Hepatocyte (in vitro differentiated cells): ENCODE data around the gene ANO3. TPM values are rescaled to one million over a fixed set of nuclear protein-coding genes. Genes with fewer than 3 reads are reported as not detected.

ENCODE experiments used
- DNase-seq: peaks from one replicate; pipeline ENCODE4 v3.0.0-alpha.2; 2016; ENCODE audit warnings: low spot score
- H2AFZ ChIP-seq: fragments of 200-600 bp; sonication (generic); 2 replicates; pipeline ENCODE4 v1.6.0; 2016; ENCODE audit warnings: antibody characterized with exemption, mild to moderate bottlenecking
- H3K27ac ChIP-seq: fragments of 200-600 bp; sonication (generic); 2 replicates; pipeline ENCODE4 v1.5.1; 2016; ENCODE audit warnings: mild to moderate bottlenecking
- H3K27me3 ChIP-seq: fragments of 200-600 bp; sonication (generic); 2 replicates; pipeline ENCODE4 v1.6.1; 2016
- H3K36me3 ChIP-seq: fragments of 200-600 bp; sonication (generic); replicated peaks from 2 replicates; pipeline ENCODE4 v1.5.1; 2016; ENCODE audit warnings: low read depth; ENCODE audit not compliant: insufficient read depth
- H3K4me1 ChIP-seq: fragments of 200-600 bp; sonication (generic); 2 replicates; pipeline ENCODE4 v1.5.1; 2016; ENCODE audit warnings: mild to moderate bottlenecking, moderate library complexity; ENCODE audit not compliant: insufficient read depth
- H3K4me2 ChIP-seq: fragments of 200-600 bp; sonication (generic); 2 replicates; pipeline ENCODE4 v1.6.0; 2016
- H3K4me3 ChIP-seq: fragments of 200-600 bp; sonication (generic); 2 replicates; pipeline ENCODE4 v1.5.1; 2016; ENCODE audit warnings: mild to moderate bottlenecking
- H3K79me2 ChIP-seq: fragments of 200-600 bp; sonication (generic); 2 replicates; pipeline ENCODE4 v1.6.0; 2017; ENCODE audit warnings: mild to moderate bottlenecking
- H3K9me2 ChIP-seq: fragments of 200-600 bp; sonication (generic); replicated peaks from 2 replicates; pipeline ENCODE4 v1.6.0; 2017; ENCODE audit warnings: mild to moderate bottlenecking; ENCODE audit not compliant: insufficient read depth
- H3K9me3 ChIP-seq: fragments of 200-600 bp; sonication (generic); 2 replicates; pipeline ENCODE4 v1.5.1; 2016; ENCODE audit warnings: low read depth, mild to moderate bottlenecking
- H4K20me1 ChIP-seq: fragments of 200-600 bp; sonication (generic); 2 replicates; pipeline ENCODE4 v1.6.0; 2016; ENCODE audit warnings: mild to moderate bottlenecking; ENCODE audit not compliant: insufficient read depth, poor library complexity, severe bottlenecking
- EZH2 ChIP-seq: fragments of 200-600 bp; sonication (generic); IDR thresholded peaks from 2 replicates; pipeline ENCODE4 v1.6.1; 2016; ENCODE audit warnings: antibody characterized with exemption, mild to moderate bottlenecking, borderline replicate concordance
- EZH2phosphoT487 ChIP-seq: fragments of 200-600 bp; sonication (generic); IDR thresholded peaks from one replicate; pipeline ENCODE4 v1.6.1; 2018; ENCODE audit warnings: antibody characterized with exemption, mild to moderate bottlenecking, low read depth, moderate library complexity; ENCODE audit not compliant: unreplicated experiment, severe bottlenecking
- WGBS: methylation state at CpG from one replicate; pipeline ENCODE4 v1.1.6; 2016; ENCODE audit warnings: low lambda C conversion rate; ENCODE audit errors: missing lambda C conversion rate; 5-methylcytosine and 5-hydroxymethylcytosine counted together
- polyA plus RNA-seq: library from polyadenylated mRNA; unstranded; fragments of >200 nt; fragmentation: Nextera tagmentation; extraction: Ambion mirVana; gene quantifications from 2 replicates; pipeline ENCODE4 v1.2.1, GENCODE V29; 2016
- total RNA-seq: library from RNA; depleted of rRNA; stranded (reverse); fragments of >200 nt; gene quantifications from 2 replicates; pipeline ENCODE4 v1.2.3, GENCODE V29; 2014
- TF ChIP-seq, protein P1 (sequence below): fragments of 200-600 bp; sonication (generic); IDR thresholded peaks from 2 replicates; pipeline ENCODE4 v1.5.1; 2016; ENCODE audit warnings: antibody characterized with exemption, mild to moderate bottlenecking; ENCODE audit not compliant: poor library complexity

ANO3 gene
- total and polyA plus RNA-seq, 2 experiments from 2014 or later = 0.17 TPM; not detected in 1

DNA sequence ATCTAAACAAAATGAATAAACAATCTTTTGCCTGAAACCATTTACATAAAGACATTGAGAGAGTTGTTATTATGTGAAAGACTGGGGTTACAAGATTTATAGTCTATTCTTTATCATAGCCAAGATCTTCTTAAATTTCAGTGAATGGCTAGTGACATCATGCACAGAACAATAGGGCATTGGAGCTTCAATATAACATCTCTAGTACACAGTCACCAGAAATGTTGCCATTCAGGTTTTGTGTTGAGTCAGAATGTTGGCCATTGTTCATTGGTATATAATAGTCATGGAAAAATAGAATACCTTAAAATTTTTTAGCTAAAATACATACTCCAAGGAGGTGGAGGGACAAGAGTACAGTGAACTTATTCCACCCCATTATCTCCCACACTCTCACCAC is 345.6 kb downstream of the ANO3 start:
- Histone ChIP-seq H2AFZ (no peak overlapping the region), H3K4me3 (no peak overlapping the region), H3K79me2 (no peaks in the 10 kb centered on the region), H3K36me3 (no peaks in the 10 kb centered on the region), H3K9me3 (no peaks in the 10 kb centered on the region), H3K4me1 (no peaks in the 10 kb centered on the region), H4K20me1 (no peaks in the 10 kb centered on the region), H3K4me2 (no peak overlapping the region), H3K9me2 (no peaks in the 10 kb centered on the region), H3K27ac (no peak overlapping the region), H3K27me3 (no peaks in the 10 kb centered on the region)
- TF ChIP-seq, protein P1, sequence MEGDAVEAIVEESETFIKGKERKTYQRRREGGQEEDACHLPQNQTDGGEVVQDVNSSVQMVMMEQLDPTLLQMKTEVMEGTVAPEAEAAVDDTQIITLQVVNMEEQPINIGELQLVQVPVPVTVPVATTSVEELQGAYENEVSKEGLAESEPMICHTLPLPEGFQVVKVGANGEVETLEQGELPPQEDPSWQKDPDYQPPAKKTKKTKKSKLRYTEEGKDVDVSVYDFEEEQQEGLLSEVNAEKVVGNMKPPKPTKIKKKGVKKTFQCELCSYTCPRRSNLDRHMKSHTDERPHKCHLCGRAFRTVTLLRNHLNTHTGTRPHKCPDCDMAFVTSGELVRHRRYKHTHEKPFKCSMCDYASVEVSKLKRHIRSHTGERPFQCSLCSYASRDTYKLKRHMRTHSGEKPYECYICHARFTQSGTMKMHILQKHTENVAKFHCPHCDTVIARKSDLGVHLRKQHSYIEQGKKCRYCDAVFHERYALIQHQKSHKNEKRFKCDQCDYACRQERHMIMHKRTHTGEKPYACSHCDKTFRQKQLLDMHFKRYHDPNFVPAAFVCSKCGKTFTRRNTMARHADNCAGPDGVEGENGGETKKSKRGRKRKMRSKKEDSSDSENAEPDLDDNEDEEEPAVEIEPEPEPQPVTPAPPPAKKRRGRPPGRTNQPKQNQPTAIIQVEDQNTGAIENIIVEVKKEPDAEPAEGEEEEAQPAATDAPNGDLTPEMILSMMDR = no peak
- TF ChIP-seq EZH2phosphoT487 = no peak
- no peak for TF ChIP-seq EZH2
- DNase-seq = no peak

DNA sequence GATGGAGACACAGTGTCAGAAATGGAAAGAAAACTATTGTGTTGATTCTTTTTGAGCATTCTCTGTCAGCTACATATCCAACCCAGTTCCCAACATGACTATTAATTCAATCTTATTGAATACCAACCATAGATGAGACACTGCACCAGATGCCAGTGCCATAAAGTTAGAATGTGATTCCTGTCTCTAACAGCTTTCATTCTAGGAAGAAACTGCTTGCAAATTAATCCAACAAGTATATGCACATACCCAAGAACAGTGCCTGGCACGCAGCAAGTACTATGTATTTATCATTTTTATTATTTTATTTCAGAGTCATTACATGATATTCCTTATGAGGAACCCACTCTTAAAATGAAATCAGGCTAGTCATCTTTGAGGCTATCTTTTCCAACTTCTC is 355.4 kb downstream of the ANO3 start:
- 90% methylated on average over 1 of the region's 1 CpG for WGBS
- Histone ChIP-seq H3K36me3 (no peaks in the 10 kb centered on the region), H3K9me3 (no peaks in the 10 kb centered on the region), H3K9me2 (no peaks in the 10 kb centered on the region), H3K4me1 (no peaks in the 10 kb centered on the region), H3K79me2 (no peaks in the 10 kb centered on the region), H3K4me3 (no peak overlapping the region), H3K27me3 (no peaks in the 10 kb centered on the region), H3K4me2 (no peak overlapping the region), H4K20me1 (no peaks in the 10 kb centered on the region), H3K27ac (no peak overlapping the region), H2AFZ (no peak overlapping the region)
- TF ChIP-seq EZH2phosphoT487 = no peak
- TF ChIP-seq, protein P1 = no peak
- TF ChIP-seq EZH2 = no peak
- no peak for DNase-seq

DNA sequence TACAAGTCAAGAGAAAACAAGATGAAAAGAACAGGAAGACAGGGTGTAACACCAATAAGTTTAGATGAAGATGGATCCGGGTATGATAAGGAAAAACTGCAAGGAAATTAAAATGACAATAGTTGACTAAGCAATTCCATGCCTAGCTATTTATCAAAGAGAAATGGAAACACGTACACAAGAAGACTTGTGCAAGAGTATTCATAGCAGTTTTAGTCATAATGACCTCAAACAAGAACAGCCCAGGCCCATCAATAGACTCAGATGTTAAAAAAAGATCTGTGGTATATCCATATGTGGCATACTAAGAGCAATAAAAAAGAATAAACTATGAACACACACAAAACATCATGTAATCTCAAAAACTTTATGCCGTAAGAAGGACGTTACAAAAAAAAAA is 356.8 kb downstream of the ANO3 start:
- no peak for DNase-seq
- no peak for TF ChIP-seq EZH2
- no peak for TF ChIP-seq EZH2phosphoT487
- TF ChIP-seq, protein P1 = no peak
- Histone ChIP-seq H3K79me2 (no peaks in the 10 kb centered on the region), H3K27ac (no peak overlapping the region), H3K9me2 (no peaks in the 10 kb centered on the region), H4K20me1 (no peaks in the 10 kb centered on the region), H2AFZ (no peak overlapping the region), H3K36me3 (no peaks in the 10 kb centered on the region), H3K4me3 (no peak overlapping the region), H3K27me3 (no peaks in the 10 kb centered on the region), H3K9me3 (no peaks in the 10 kb centered on the region), H3K4me2 (no peak overlapping the region), H3K4me1 (no peaks in the 10 kb centered on the region)
- WGBS = 89% methylated on average over 4 of the region's 4 CpGs

DNA sequence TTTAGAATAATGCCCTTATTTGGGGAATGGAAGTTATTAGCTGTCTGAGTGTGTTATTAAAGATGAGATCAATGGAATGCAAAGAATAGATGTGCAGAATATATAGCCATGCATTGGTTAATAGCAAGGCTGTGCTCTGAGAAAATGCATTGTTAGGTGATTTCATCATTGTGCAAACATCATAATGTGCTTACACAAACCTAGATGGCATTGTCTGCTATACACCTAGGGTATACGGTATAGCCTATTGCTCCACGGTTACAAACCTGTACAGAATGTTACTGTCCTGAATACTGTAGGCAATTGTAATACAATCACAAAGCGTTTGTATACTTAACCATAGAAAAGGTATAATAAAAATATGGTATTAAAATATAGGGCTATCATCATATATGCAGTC is 364.4 kb downstream of the ANO3 start:
- Histone ChIP-seq H3K79me2 (no peaks in the 10 kb centered on the region), H3K4me1 (no peaks in the 10 kb centered on the region), H3K9me3 (no peaks in the 10 kb centered on the region), H3K4me2 (no peak overlapping the region), H3K27ac (no peak overlapping the region), H2AFZ (no peak overlapping the region), H3K27me3 (no peaks in the 10 kb centered on the region), H3K9me2 (no peaks in the 10 kb centered on the region), H4K20me1 (no peaks in the 10 kb centered on the region), H3K4me3 (no peak overlapping the region), H3K36me3 (no peaks in the 10 kb centered on the region)
- 65% methylated on average over 3 of the region's 3 CpGs for WGBS
- DNase-seq = no peak
- TF ChIP-seq, protein P1 = no peak
- TF ChIP-seq EZH2phosphoT487 (no peak), EZH2 (no peak)
